Measurements from ENCODE around the gene SGSH.
"Not testable (repeated sequence)": the region's sequence is repeated elsewhere in the genome, so short reads cannot be mapped to it uniquely, and the experiment has no call there.

The SGSH gene

DNA sequence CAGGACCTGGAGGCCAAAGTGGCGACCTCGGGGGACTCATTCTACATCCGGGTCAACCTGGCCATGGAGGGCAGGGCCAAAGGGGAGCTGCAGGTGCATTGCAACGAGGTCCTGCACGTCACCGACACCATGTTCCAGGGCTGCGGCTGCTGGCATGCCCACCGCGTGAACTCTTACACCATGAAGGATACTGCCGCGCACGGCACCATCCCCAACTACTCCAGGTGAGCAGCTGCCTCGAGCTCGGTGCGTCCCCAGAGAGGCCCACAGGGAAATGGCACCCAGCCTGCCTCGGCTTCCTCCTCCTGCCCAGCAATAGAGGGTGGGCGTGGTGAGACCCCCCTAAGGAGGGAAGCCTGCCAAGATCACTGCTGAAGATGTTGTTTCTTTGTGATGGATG lies 17.9 kb downstream of the SGSH start:
- no peak for TF ChIP-seq CTCF (conservative IDR thresholded peaks at IDR 0.05; ENCODE audit: low read length)
- no peak for DNase-seq (ENCODE audit: low read depth)
- no peak overlapping the region for H3K4me3 ChIP-seq (ENCODE audit: low read length)

- DNase-seq (ENCODE audit: low read depth) = no peak
- H3K4me3 ChIP-seq (ENCODE audit: low read length) = no peak overlapping the region
- no peak for TF ChIP-seq CTCF (conservative IDR thresholded peaks at IDR 0.05; ENCODE audit: low read length)
Measured at GRCh38 chr17:80201446-80201845, 18.7 kb downstream of the SGSH start.

DNA sequence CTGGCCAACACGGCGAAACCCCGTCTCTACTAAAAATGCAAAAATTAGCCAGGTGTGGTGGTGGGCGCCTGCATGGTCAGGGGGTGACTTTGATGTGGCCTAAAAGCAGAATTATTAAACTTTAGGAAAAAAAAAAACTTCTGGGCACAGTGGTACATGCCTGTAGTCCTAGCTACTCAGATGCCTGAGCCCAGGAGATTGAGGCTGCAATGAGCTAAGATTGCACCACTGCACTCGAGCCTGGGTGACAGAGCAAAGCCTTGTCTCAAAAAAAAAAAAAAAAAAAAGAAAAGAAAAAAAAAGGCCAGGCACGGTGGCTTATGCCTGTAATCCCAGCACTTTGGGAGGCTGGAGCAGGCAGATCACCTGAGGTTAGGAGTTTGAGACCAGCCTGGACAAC lies 20.8 kb downstream of the SGSH start:
- not testable (repeated sequence) for H3K4me3 ChIP-seq (ENCODE audit: low read length); DNase-seq (ENCODE audit: low read depth)

- H3K4me3 ChIP-seq (ENCODE audit: low read length) = no peak overlapping the region
- TF ChIP-seq CTCF (conservative IDR thresholded peaks at IDR 0.05; ENCODE audit: low read length) = no peak
- no peak for DNase-seq (ENCODE audit: low read depth)
Measured at GRCh38 chr17:80198144-80198661, 21.9 kb downstream of the SGSH start.

DNA sequence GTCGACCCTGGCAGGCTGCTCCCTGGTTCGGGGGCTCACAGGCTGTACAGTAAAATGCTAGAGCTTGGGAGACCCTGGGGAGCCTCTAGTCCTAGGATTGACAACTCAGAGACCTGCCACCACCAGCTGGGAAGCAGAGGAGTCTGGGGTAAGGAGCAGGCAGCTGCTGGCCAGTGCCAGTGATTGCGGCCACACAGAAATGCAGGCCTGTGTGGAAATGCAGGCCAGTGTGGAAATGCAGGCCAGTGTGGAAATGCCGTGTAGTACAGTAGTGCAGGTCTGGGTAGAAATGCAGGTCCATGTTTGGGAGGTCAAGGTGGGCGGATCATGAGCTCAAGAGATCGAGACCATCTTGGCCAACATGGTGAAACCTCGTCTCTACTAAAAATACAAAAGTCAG lies 23.5 kb downstream of the SGSH start:
- no peak for TF ChIP-seq CTCF (conservative IDR thresholded peaks at IDR 0.05; ENCODE audit: low read length)
- H3K4me3 ChIP-seq (ENCODE audit: low read length) = no peak overlapping the region
- DNase-seq (ENCODE audit: low read depth) = no peak

DNA sequence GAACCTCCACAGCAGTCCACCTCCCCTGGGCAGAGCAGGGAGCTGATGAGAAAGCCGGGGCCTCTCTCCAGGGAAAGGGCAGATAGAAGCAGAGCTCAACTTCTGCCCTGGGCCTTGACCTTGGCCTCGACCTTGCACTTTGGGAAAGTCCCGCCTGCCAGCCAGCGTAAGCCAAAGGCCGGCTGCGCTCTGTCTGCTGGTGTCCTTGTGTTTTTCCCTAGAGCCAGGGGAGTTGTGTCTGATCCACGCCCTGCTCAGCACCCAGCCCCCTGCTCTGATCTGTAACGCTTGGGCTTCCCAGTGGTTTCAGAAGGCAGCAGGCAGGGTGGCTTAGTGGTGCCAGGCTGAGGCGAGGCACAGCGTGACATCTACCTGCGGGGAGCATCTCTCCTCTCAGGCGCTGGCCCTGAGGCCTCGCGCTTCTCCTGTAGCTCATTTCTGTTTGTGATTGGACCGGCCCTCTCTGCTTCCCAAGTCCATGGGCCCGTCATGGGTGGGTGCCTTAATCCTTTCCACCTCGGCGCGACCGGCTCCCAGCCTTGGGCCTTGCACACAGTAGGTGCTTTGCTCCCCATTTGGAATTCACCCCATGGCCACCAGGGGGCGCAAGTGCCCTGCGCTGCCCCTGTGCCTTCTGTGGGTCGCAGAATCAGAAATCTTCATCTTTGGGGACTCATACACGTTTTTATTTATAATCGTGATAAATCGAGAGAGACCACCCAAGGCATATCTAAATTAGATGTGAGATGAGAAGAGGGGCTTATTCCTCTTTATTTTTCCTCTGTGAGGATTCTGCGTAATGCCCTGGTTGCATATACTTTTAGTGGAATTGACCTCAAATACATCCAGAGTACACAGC lies 24.2 kb downstream of the SGSH start:
- TF ChIP-seq CTCF (conservative IDR thresholded peaks at IDR 0.05; ENCODE audit: low read length) = peak; percentile 86
- no peak overlapping the region for H3K4me3 ChIP-seq (ENCODE audit: low read length)
- DNase-seq (ENCODE audit: low read depth) = no peak

GRCh38 chr17:80195141-80195540 lies 25.0 kb downstream of the SGSH start:
- H3K4me3 ChIP-seq (ENCODE audit: low read length) = no peak overlapping the region
- no peak; the same call in 1 of the 2 replicates for TF ChIP-seq CTCF (conservative IDR thresholded peaks at IDR 0.05; ENCODE audit: low read length)
- no peak for DNase-seq (ENCODE audit: low read depth)

All from AG10803 (cell line).